Common myeloid progenitor, CD34-positive (primary cell): ENCODE measurements around the gene UNC119.
A peak's percentile ranks its signal among the peaks of the same experiment; 100 is the strongest.

Experiments
- CTCF ChIA-PET: fragments of 350-600 bp; sonication (Branson Sonifier 250); formaldehyde crosslinking; loops from one replicate; lab custom pipeline; 2021; ENCODE audit warnings: antibody characterized with exemption; lab: Charles Lee
- POLR2A ChIA-PET: fragments of 350-600 bp; sonication (Branson Sonifier 250); formaldehyde crosslinking; loops from one replicate; lab custom pipeline; 2021; ENCODE audit warnings: antibody characterized with exemption; lab: Charles Lee
- DNase-seq, 3 donors: peaks; one replicate each; pipeline versions ENCODE4 v3.0.0 to v3.0.0-alpha.2; 2013
- H3K27ac ChIP-seq, 2 experiments: 1 replicate in 1 of 2; 2 replicates in 1 of 2; pipeline ENCODE4 v1.7.0; 2013; ENCODE audit warnings: inconsistent platforms in 2 of 2, low read length in 2 of 2, mild to moderate bottlenecking in 2 of 2, low read depth in 1 of 2, moderate library complexity in 1 of 2; ENCODE audit not compliant: severe bottlenecking in 2 of 2, insufficient read depth in 1 of 2, poor library complexity in 1 of 2
- H3K27me3 ChIP-seq, 5 experiments: replicated peaks in 2 of 5; 1 replicate in 3 of 5; 2 replicates in 2 of 5; pipeline versions ENCODE4 v1.6.1 to v1.7.0; 2013; ENCODE audit warnings: low read length in 4 of 5, mild to moderate bottlenecking in 2 of 5, moderate library complexity in 2 of 5, inconsistent platforms in 1 of 5; ENCODE audit not compliant: insufficient read depth in 5 of 5, control insufficient read depth in 4 of 5
- H3K36me3 ChIP-seq, 4 experiments: 1 replicate in 2 of 4; 2 replicates in 2 of 4; pipeline versions ENCODE4 v1.6.1 to v1.7.0; 2013; ENCODE audit warnings: low read length in 3 of 4, control low read depth in 1 of 4, mild to moderate bottlenecking in 1 of 4; ENCODE audit not compliant: control insufficient read depth in 4 of 4, insufficient read depth in 4 of 4
- H3K4me1 ChIP-seq, 4 experiments: 1 replicate in 3 of 4; 2 replicates in 1 of 4; pipeline versions ENCODE4 v1.6.1 to v1.7.1; 2013; ENCODE audit warnings: low read length in 3 of 4, mild to moderate bottlenecking in 3 of 4, control low read depth in 1 of 4, inconsistent platforms in 1 of 4, moderate library complexity in 1 of 4; ENCODE audit not compliant: control insufficient read depth in 4 of 4, insufficient read depth in 4 of 4; ENCODE audit errors: control extremely low read depth in 1 of 4
- H3K4me3 ChIP-seq, 7 experiments: 1 replicate in 4 of 7; 2 replicates in 3 of 7; pipeline versions ENCODE4 v1.5.1 to v1.7.0; 2013; ENCODE audit warnings: mild to moderate bottlenecking in 7 of 7, low read length in 6 of 7, moderate library complexity in 6 of 7, inconsistent platforms in 2 of 7, low read depth in 2 of 7, control low read depth in 1 of 7; ENCODE audit not compliant: insufficient read depth in 4 of 7, control insufficient read depth in 1 of 7; ENCODE audit errors: extremely low read depth in 1 of 7
- H3K9me3 ChIP-seq, 5 experiments: 1 replicate in 4 of 5; 2 replicates in 1 of 5; pipeline versions ENCODE4 v1.6.1 to v1.7.1; 2013; ENCODE audit warnings: low read length in 4 of 5, mild to moderate bottlenecking in 2 of 5, inconsistent platforms in 1 of 5, low read depth in 1 of 5, moderate library complexity in 1 of 5; ENCODE audit not compliant: control insufficient read depth in 4 of 5, insufficient read depth in 2 of 5; ENCODE audit errors: control extremely low read depth in 1 of 5
- WGBS: methylation state at CpG from one replicate; pipeline ENCODE4 v1.1.5; 2013; ENCODE audit not compliant: insufficient coverage; 5-methylcytosine and 5-hydroxymethylcytosine counted together

Gene UNC119

GRCh38 chr17:28573966-28574480 lies 21.6 kb upstream of the UNC119 start:
- POLR2A ChIA-PET = no interaction called here
- CTCF ChIA-PET = interaction anchor here (0.6 to 1.8 kb wide), 2 partner anchors 24 to 169 kb away, joined by 4 to 6 read pairs; partner anchors contain the start of gene SPAG5
- 100% methylated on average over 6 of the region's 6 CpGs for WGBS
- Histone ChIP-seq H3K4me3 (no peak overlapping the region), H3K4me1 (peaks cover 3 to 37% (median 25%) of the 10 kb centered on the region in 4 experiments), H3K36me3 (peaks cover 4 to 31% (median 12%) of the 10 kb centered on the region in 4 experiments), H3K27ac (no peak overlapping the region), H3K9me3 (no peaks in the 10 kb centered on the region), H3K27me3 (no peaks in the 10 kb centered on the region)
- DNase-seq = no peak

- Histone ChIP-seq H3K9me3 (no peaks in the 10 kb centered on the region), H3K4me3 (no peak overlapping the region), H3K4me1 (peaks cover 3 to 37% (median 25%) of the 10 kb centered on the region in 4 experiments), H3K27ac (no peak overlapping the region), H3K36me3 (peaks cover 2 to 26% (median 8%) of the 10 kb centered on the region in 4 experiments), H3K27me3 (no peaks in the 10 kb centered on the region)
- ChIA-PET CTCF (interaction anchor here (1.1 to 1.8 kb wide), 2 partner anchors 23 to 25 kb away, joined by 3 to 6 read pairs; partner anchors contain the start of gene SPAG5), POLR2A (no interaction called here)
- DNase-seq = no peak
- 99% methylated on average over 7 of the region's 9 CpGs for WGBS
These were observed 21.1 kb upstream of the UNC119 start for GRCh38 chr17:28573521-28573920.

GRCh38 chr17:28573040-28573380 lies 20.6 kb upstream of the UNC119 start:
- ChIA-PET CTCF (interaction anchor here (0.7 to 3.0 kb wide), 3 partner anchors 23 to 39 kb away, joined by 3 to 12 read pairs (median 3); no protein-coding TSS in a partner anchor), POLR2A (no interaction called here)
- no peaks in the 10 kb centered on the region for H3K9me3 ChIP-seq
- H3K27ac ChIP-seq = no peak overlapping the region
- H3K36me3 ChIP-seq = peaks cover 0 to 21% (median 3%) of the 10 kb centered on the region in 4 experiments
- no peak overlapping the region for H3K4me3 ChIP-seq
- H3K4me1 ChIP-seq = peaks cover 3 to 37% (median 26%) of the 10 kb centered on the region in 4 experiments
- H3K27me3 ChIP-seq = no peaks in the 10 kb centered on the region
- DNase-seq = no peak

GRCh38 chr17:28572259-28573039 lies 20.0 kb upstream of the UNC119 start:
- no peak overlapping the region for H3K27ac ChIP-seq
- no peaks in the 10 kb centered on the region for H3K27me3 ChIP-seq
- peaks cover 0 to 15% (median 2%) of the 10 kb centered on the region in 4 experiments for H3K36me3 ChIP-seq
- DNase-seq = no peak
- no peaks in the 10 kb centered on the region for H3K9me3 ChIP-seq
- H3K4me1 ChIP-seq = peaks cover 3 to 42% (median 30%) of the 10 kb centered on the region in 4 experiments
- ChIA-PET CTCF (interaction anchor here (0.7 to 3.0 kb wide), 4 partner anchors 20 to 39 kb away, joined by 3 to 12 read pairs (median 4); no protein-coding TSS in a partner anchor), POLR2A (no interaction called here)
- H3K4me3 ChIP-seq = peak overlapping the region in 6 of 7 experiments; percentile 78 to 97 (median 90)
- 71% methylated on average over 5 of the region's 5 CpGs for WGBS

- WGBS = under 1% methylated on average over 46 of the region's 49 CpGs
- POLR2A ChIA-PET = interaction anchor here (0.6 kb wide), 1 partner anchor 36 kb away, joined by 3 read pairs; no protein-coding TSS in a partner anchor
- peaks cover 8 to 37% (median 27%) of the 10 kb centered on the region in 4 experiments for H3K4me1 ChIP-seq
These were observed 19.1 kb upstream of the UNC119 start, which contains the start of gene PIGS for GRCh38 chr17:28571361-28572122. Gene PIGS, minus strand, starts transcription at chr17:28571524. Its CDS starts 28 bp downstream, at chr17:28571496.

GRCh38 chr17:28570716-28571360 lies 18.4 kb upstream of the UNC119 start:
- peak overlapping the region in 1 of 2 experiments; percentile 79 for H3K27ac ChIP-seq
- peak overlapping the region; percentile 78 to 97 (median 89) for H3K4me3 ChIP-seq
- POLR2A ChIA-PET = interaction anchor here (0.6 kb wide), 1 partner anchor 35 kb away, joined by 3 read pairs; no protein-coding TSS in a partner anchor
- peaks cover 8 to 35% (median 26%) of the 10 kb centered on the region in 4 experiments for H3K4me1 ChIP-seq
- no peaks in the 10 kb centered on the region for H3K9me3 ChIP-seq
- H3K36me3 ChIP-seq = peaks cover 0 to 10% (median 2%) of the 10 kb centered on the region in 4 experiments
- no peaks in the 10 kb centered on the region for H3K27me3 ChIP-seq
- DNase-seq = peak in 1 of 3 donors; percentile 39
- CTCF ChIA-PET = interaction anchor here (0.6 to 3.0 kb wide), 7 partner anchors 11 to 51 kb away, joined by 3 to 12 read pairs (median 4); no protein-coding TSS in a partner anchor
- WGBS = 3% methylated on average over 37 of the region's 39 CpGs

More at GRCh38 chr17:28571361-28572122, 19.1 kb upstream of the UNC119 start, which contains the start of gene PIGS:
- Histone ChIP-seq H3K4me3 (peak within 1 kb of the TSS; percentile 78 to 97 (median 89)), H3K27ac (peak within 1 kb of the TSS; percentile 27 to 79), H3K9me3 (no peaks in the 10 kb centered on the region), H3K36me3 (peaks cover 0 to 10% (median 2%) of the 10 kb centered on the region in 4 experiments), H3K27me3 (no peaks in the 10 kb centered on the region)
- CTCF ChIA-PET = interaction anchor here (0.6 to 3.0 kb wide), 4 partner anchors 21 to 51 kb away, joined by 3 to 12 read pairs (median 4); no protein-coding TSS in a partner anchor
- DNase-seq = peak; percentile 90 to 92 (median 91)
